HepG2 (cell line): ENCODE measurements around the gene OBSL1. TPM values are rescaled to one million over a fixed set of nuclear protein-coding genes. Genes with fewer than 3 reads are reported as not detected.

Experiments
- ATF3 ChIP-seq: sonication (generic); formaldehyde crosslinking; IDR thresholded peaks from 2 replicates; pipeline ENCODE4 v1.4.0; 2020; ENCODE audit warnings: missing genetic modification reagents
- BRD4 ChIP-seq: sonication (generic); formaldehyde crosslinking; IDR thresholded peaks from 2 replicates; pipeline ENCODE4 v1.4.0; 2020; ENCODE audit warnings: missing genetic modification reagents
- CAMTA2 ChIP-seq: sonication (generic); formaldehyde crosslinking; IDR thresholded peaks from 2 replicates; pipeline ENCODE4 v1.4.0; 2020; ENCODE audit warnings: mild to moderate bottlenecking, missing genetic modification reagents, borderline replicate concordance
- CERS6 ChIP-seq: sonication (generic); formaldehyde crosslinking; IDR thresholded peaks from 2 replicates; pipeline ENCODE4 v1.5.0; 2020; ENCODE audit warnings: missing genetic modification reagents
- DMAP1 ChIP-seq: IDR thresholded peaks from 2 replicates; pipeline ENCODE4 v1.6.1; 2016
- FOXA1 ChIP-seq, 2 experiments: fragments of 450-650 bp in 1 of 2; sonication (generic) in 1 of 2; formaldehyde crosslinking in 1 of 2; IDR thresholded peaks; 2 replicates each; pipeline versions ENCODE4 v1.4.0 to v1.6.1; 2016 to 2020; ENCODE audit warnings: missing genetic modification reagents in 1 of 2
- HNF1B ChIP-seq: sonication (generic); formaldehyde crosslinking; IDR thresholded peaks from 2 replicates; pipeline ENCODE4 v1.5.1; 2020; ENCODE audit warnings: mild to moderate bottlenecking, moderate library complexity, missing genetic modification reagents
- NFATC3 ChIP-seq: sonication (generic); formaldehyde crosslinking; IDR thresholded peaks from 2 replicates; pipeline ENCODE4 v1.5.1; 2020; ENCODE audit warnings: mild to moderate bottlenecking, missing genetic modification reagents
- NR1H2 ChIP-seq: sonication (generic); formaldehyde crosslinking; IDR thresholded peaks from 2 replicates; pipeline ENCODE4 v1.8.1; 2022; ENCODE audit warnings: low read depth, missing genetic modification reagents, borderline replicate concordance
- ONECUT2 ChIP-seq: sonication (generic); formaldehyde crosslinking; IDR thresholded peaks from 2 replicates; pipeline ENCODE4 v1.4.0; 2020; ENCODE audit warnings: missing genetic modification reagents
- PLRG1 ChIP-seq: fragments of 450-650 bp; conservative IDR thresholded peaks from 2 replicates; pipeline ENCODE4 v1.6.1; 2016
- POLR2AphosphoS5 ChIP-seq: IDR thresholded peaks from 2 replicates; pipeline ENCODE4 v1.6.1; 2012; ENCODE audit warnings: low read depth, low read length
- RFXANK ChIP-seq: IDR thresholded peaks from 2 replicates; pipeline ENCODE4 v1.6.1; 2016
- SRSF9 ChIP-seq: fragments of 200-400 bp; formaldehyde crosslinking; IDR thresholded peaks from 2 replicates; pipeline ENCODE4 v1.6.1; 2018; ENCODE audit warnings: borderline replicate concordance, mild to moderate bottlenecking, low read depth, low read length; ENCODE audit not compliant: insufficient read depth, poor library complexity, severe bottlenecking
- THAP7 ChIP-seq: sonication (generic); formaldehyde crosslinking; IDR thresholded peaks from 2 replicates; pipeline ENCODE4 v1.8.1; 2023; ENCODE audit warnings: mild to moderate bottlenecking, missing genetic modification reagents
- U2AF2 ChIP-seq: fragments of 200-400 bp; formaldehyde crosslinking; IDR thresholded peaks from 2 replicates; pipeline ENCODE4 v1.6.1; 2017; ENCODE audit warnings: low read depth, mild to moderate bottlenecking, low read length
- ZBTB7B ChIP-seq: sonication (generic); formaldehyde crosslinking; IDR thresholded peaks from 2 replicates; pipeline ENCODE4 v1.4.0; 2020; ENCODE audit warnings: missing genetic modification reagents
- ZNF230 ChIP-seq: sonication (generic); formaldehyde crosslinking; IDR thresholded peaks from 2 replicates; pipeline ENCODE4 v1.4.0; 2020; ENCODE audit warnings: mild to moderate bottlenecking, missing genetic modification reagents
- ZNF280D ChIP-seq: sonication (generic); formaldehyde crosslinking; IDR thresholded peaks from 2 replicates; pipeline ENCODE4 v1.5.1; 2020; ENCODE audit warnings: mild to moderate bottlenecking, missing genetic modification reagents
- ZNF329 ChIP-seq: sonication (generic); formaldehyde crosslinking; IDR thresholded peaks from 2 replicates; pipeline ENCODE4 v1.9.0; 2021; ENCODE audit warnings: low read depth, mild to moderate bottlenecking, missing genetic modification reagents
- ZNF335 ChIP-seq: sonication (generic); formaldehyde crosslinking; IDR thresholded peaks from 2 replicates; pipeline ENCODE4 v1.4.0; 2020; ENCODE audit warnings: missing genetic modification reagents
- ZNF430 ChIP-seq: sonication (generic); formaldehyde crosslinking; IDR thresholded peaks from 2 replicates; pipeline ENCODE4 v1.9.0; 2021; ENCODE audit warnings: mild to moderate bottlenecking, missing genetic modification reagents
- ZNF619 ChIP-seq: sonication (generic); formaldehyde crosslinking; IDR thresholded peaks from 2 replicates; pipeline ENCODE4 v1.4.0; 2020; ENCODE audit warnings: mild to moderate bottlenecking, missing genetic modification reagents
- ZNF788 ChIP-seq: sonication (generic); formaldehyde crosslinking; IDR thresholded peaks from 2 replicates; pipeline ENCODE4 v1.5.0; 2020; ENCODE audit warnings: mild to moderate bottlenecking, missing genetic modification reagents, borderline replicate concordance
- polyA plus RNA-seq, 8 experiments: library from polyadenylated mRNA; depleted of rRNA in 3 of 8; stranded (reverse) in 7 of 8; unstranded in 1 of 8; fragments of >200 nt; fragmentation: Illumina TruSeq in 4 of 8; extraction: Trizol in 4 of 8; gene quantifications; 2 replicates each; pipeline versions ENCODE4 v1.2.1 to v1.2.3, GENCODE V29; 2011 to 2016; ENCODE audit warnings: low read depth in 4 of 8, missing spikeins in 1 of 8, mixed read lengths in 1 of 8; ENCODE audit not compliant: insufficient read depth in 1 of 8
- total RNA-seq, 5 experiments: library from RNA; depleted of rRNA; stranded (reverse); fragments of >200 nt; fragmentation: Illumina TruSeq; extraction: Trizol; gene quantifications; 2 replicates each; pipeline ENCODE4 v1.2.3, GENCODE V29; 2016; ENCODE audit warnings: low read depth in 1 of 5

Gene OBSL1
- total and polyA plus RNA-seq, 2 of the 13 experiments (the other 11 are each of a cell fraction or from before 2014, with no cell fraction given) = 86.7 to 218 TPM

- peak; percentile 66; the same call in 1 of the 2 replicates for TF ChIP-seq ZNF280D (CRISPR knock-in tag)
- TF ChIP-seq CAMTA2 (CRISPR knock-in tag) = peak; percentile 56
- no peak for TF ChIP-seq ZNF329
- TF ChIP-seq HNF1B (CRISPR knock-in tag) = peak; percentile 83; the same call in 1 of the 2 replicates
- TF ChIP-seq NR1H2 (CRISPR knock-in tag) = no peak
- TF ChIP-seq ZNF335 (CRISPR knock-in tag) = no peak
- TF ChIP-seq BRD4 (CRISPR knock-in tag) = no peak
- TF ChIP-seq RFXANK (CRISPR knock-in tag) = no peak
- no peak for TF ChIP-seq SRSF9
- peak; percentile 86; the same call in 1 of the 2 replicates for TF ChIP-seq NFATC3 (CRISPR knock-in tag)
- TF ChIP-seq PLRG1 = no peak
- TF ChIP-seq ZNF230 = no peak
- TF ChIP-seq ATF3 (CRISPR knock-in tag) = no peak
- no peak for TF ChIP-seq ZNF619 (CRISPR knock-in tag)
- TF ChIP-seq ZNF788 (CRISPR knock-in tag) = 0 out of 2 replicates have a peak, but pooled peaks have one; percentile 12
- TF ChIP-seq DMAP1 = no peak
- no peak for TF ChIP-seq ONECUT2 (CRISPR knock-in tag)
- no peak for TF ChIP-seq FOXA1 (IDR thresholded peaks at IDR 0.05)
- TF ChIP-seq FOXA1 (CRISPR knock-in tag; IDR thresholded peaks at IDR 0.05) = no peak
- TF ChIP-seq THAP7 (CRISPR knock-in tag) = 0 out of 2 replicates have a peak, but pooled peaks have one; percentile 32
- TF ChIP-seq U2AF2 = no peak
- 0 out of 2 replicates have a peak, but pooled peaks have one; percentile 26 for TF ChIP-seq ZNF430 (CRISPR knock-in tag)
- no peak for TF ChIP-seq CERS6 (CRISPR knock-in tag)
- peak; percentile 76 for TF ChIP-seq POLR2AphosphoS5
- TF ChIP-seq ZBTB7B (CRISPR knock-in tag) = 0 out of 2 replicates have a peak, but pooled peaks have one; percentile 7
Measured at GRCh38 chr2:219551441-219552381, 19.6 kb downstream of the OBSL1 start (continued).
